ENCODE data around the gene SDK1.

SDK1 gene

DNA sequence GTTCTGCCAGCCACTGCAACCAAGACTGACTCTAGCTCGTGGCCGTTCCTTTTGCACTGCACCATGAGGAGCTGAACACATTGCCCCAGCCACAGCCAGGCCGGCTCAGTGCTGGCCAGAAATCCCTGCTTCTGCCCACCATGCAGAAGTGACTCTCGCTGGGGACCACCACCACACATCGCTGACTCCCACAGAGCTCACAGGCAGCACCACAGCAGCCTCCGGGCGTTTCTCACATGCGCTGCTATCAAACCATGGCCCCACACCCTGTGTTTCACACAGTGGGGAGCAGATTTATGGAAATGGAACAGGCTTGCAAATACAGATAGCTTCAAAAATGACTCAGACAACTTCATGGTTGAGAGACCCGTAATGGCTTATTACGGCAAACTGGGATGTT lies 15.4 kb upstream of the SDK1 start:
- CTCF ChIA-PET: no interaction called here
- Histone ChIP-seq H3K4me1 (ENCODE audit: control insufficient read depth, insufficient read depth, low read length) (no peaks in the 10 kb centered on the region), H3K36me3 (ENCODE audit: control insufficient read depth in 2 of 2, insufficient read depth in 1 of 2, low read length in 2 of 2) (no peaks in the 10 kb centered on the region), H3K27ac (ENCODE audit: extremely low read depth, low read depth, low read length) (no peak overlapping the region), H3K4me3 (ENCODE audit: low read depth, low read length) (no peak overlapping the region), H3K9me3 (ENCODE audit: control insufficient read depth, insufficient read depth, low read depth, low read length) (no peaks in the 10 kb centered on the region)
- POLR2A ChIA-PET: no interaction called here
- peak; percentile 92 for TF ChIP-seq ZIC2 (tag by site-specific recombination; IDR thresholded peaks at IDR 0.05)
- no peak for TF ChIP-seq ZXDB (tag by site-specific recombination; IDR thresholded peaks at IDR 0.05)
- no peak for TF ChIP-seq ZNF341 (tag by site-specific recombination; IDR thresholded peaks at IDR 0.05; ENCODE audit: low read depth)

DNA sequence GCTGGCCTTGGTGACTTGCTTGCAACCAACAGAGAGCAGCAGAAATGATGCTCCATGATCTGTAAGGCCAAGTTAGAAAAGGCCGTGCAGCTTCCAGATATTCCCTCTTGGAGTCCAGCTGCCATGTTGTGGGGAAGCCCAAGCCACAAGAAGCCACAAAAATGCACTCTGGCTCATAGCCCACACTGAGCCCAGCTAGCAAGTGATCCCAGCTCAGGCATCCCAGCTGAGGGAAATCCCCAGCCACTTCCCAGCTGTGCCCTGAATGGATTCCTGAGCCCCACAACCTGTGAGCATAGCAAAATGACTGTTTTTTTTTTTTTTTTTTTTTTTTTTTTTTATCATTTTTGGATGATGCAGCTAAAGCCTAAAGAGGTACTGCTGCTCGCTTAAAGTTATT lies 11.1 kb upstream of the SDK1 start:
- Histone ChIP-seq H3K27ac (ENCODE audit: extremely low read depth, low read depth, low read length) (no peak overlapping the region), H3K9me3 (ENCODE audit: control insufficient read depth, insufficient read depth, low read depth, low read length) (no peaks in the 10 kb centered on the region), H3K4me3 (ENCODE audit: low read depth, low read length) (no peak overlapping the region), H3K4me1 (ENCODE audit: control insufficient read depth, insufficient read depth, low read length) (no peaks in the 10 kb centered on the region), H3K36me3 (ENCODE audit: control insufficient read depth in 2 of 2, insufficient read depth in 1 of 2, low read length in 2 of 2) (no peaks in the 10 kb centered on the region)
- no peak for TF ChIP-seq ZNF600 (tag by site-specific recombination; IDR thresholded peaks at IDR 0.05)
- TF ChIP-seq, protein P1, sequence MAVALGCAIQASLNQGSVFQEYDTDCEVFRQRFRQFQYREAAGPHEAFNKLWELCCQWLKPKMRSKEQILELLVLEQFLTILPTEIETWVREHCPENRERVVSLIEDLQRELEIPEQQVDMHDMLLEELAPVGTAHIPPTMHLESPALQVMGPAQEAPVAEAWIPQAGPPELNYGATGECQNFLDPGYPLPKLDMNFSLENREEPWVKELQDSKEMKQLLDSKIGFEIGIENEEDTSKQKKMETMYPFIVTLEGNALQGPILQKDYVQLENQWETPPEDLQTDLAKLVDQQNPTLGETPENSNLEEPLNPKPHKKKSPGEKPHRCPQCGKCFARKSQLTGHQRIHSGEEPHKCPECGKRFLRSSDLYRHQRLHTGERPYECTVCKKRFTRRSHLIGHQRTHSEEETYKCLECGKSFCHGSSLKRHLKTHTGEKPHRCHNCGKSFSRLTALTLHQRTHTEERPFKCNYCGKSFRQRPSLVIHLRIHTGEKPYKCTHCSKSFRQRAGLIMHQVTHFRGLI (tag by site-specific recombination; IDR thresholded peaks at IDR 0.05): peak; percentile 71
- POLR2A ChIA-PET: no interaction called here
- CTCF ChIA-PET: no interaction called here

DNA sequence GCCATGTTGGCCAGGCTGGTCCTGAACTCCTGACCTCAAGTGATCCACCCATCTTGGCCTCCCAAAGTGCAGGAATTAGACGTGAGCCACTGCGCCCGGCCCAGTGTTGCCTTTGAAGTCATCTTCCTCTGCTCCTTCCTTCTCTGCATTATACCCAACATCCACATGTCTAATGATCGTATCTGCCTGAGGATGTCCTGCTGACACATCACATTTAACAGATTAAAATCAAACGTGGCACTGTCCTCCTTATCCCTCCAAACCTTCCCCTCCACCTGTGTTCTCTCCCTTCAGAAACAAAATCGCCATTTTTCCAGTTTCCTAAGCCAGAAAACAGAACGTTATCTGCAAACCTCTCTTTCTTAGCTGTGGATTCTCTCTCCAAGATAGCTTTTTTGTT lies 8.4 kb upstream of the SDK1 start:
- no peak for TF ChIP-seq ZFP3 (tag by site-specific recombination; IDR thresholded peaks at IDR 0.05; ENCODE audit: low read depth)
- TF ChIP-seq, protein P2, sequence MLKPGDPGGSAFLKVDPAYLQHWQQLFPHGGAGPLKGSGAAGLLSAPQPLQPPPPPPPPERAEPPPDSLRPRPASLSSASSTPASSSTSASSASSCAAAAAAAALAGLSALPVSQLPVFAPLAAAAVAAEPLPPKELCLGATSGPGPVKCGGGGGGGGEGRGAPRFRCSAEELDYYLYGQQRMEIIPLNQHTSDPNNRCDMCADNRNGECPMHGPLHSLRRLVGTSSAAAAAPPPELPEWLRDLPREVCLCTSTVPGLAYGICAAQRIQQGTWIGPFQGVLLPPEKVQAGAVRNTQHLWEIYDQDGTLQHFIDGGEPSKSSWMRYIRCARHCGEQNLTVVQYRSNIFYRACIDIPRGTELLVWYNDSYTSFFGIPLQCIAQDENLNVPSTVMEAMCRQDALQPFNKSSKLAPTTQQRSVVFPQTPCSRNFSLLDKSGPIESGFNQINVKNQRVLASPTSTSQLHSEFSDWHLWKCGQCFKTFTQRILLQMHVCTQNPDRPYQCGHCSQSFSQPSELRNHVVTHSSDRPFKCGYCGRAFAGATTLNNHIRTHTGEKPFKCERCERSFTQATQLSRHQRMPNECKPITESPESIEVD (tag by site-specific recombination; IDR thresholded peaks at IDR 0.05): no peak
- no peak for TF ChIP-seq ZNF530 (tag by site-specific recombination; IDR thresholded peaks at IDR 0.05; ENCODE audit: low read depth)
- TF ChIP-seq KLF7 (tag by site-specific recombination; IDR thresholded peaks at IDR 0.05; ENCODE audit: borderline replicate concordance): no peak
- TF ChIP-seq ZNF133 (tag by site-specific recombination; IDR thresholded peaks at IDR 0.05): no peak
- ChIA-PET POLR2A (no interaction called here), CTCF (interaction anchor here (1.1 kb wide), 1 partner anchor 8 kb away, joined by 3 read pairs; no protein-coding TSS in a partner anchor)

DNA sequence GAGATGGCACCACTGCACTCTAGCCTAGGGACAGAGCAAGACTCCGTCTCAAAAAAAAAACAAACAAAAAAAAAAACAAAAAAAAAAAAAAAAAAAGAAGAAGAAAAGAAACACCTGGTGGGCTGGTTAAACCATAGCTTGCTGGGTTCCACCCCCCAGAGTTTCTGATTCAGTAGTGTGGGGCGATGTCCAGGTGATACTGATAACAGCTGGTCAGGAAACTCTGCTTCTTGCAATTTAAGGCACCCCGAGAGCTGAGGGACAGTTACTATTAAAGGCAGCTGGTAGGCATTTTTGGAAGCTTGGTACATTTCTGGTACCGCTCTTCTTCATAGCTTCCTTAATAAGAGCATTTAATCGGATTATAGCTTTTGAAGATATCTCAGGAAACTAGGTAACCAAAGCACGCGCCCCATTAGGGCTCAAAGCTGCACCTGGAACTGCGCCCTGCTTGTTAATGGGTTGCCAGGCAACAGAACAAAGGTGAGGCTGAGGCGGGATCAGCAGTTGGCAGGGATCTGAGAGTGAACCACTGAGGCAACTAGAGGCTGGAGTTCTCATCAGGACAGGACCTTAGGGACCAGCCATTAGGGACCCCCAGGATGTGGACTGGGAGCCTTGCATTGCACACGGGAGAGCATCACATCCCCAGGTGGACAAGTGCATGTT lies 6.5 kb upstream of the SDK1 start:
- POLR2A ChIA-PET: no interaction called here
- CTCF ChIA-PET: no interaction called here
- TF ChIP-seq ZNF324 (tag by site-specific recombination; IDR thresholded peaks at IDR 0.05): no peak
- no peak for TF ChIP-seq KLF16 (tag by site-specific recombination; IDR thresholded peaks at IDR 0.05)

More for the DNA sequence above, 8.4 kb upstream of the SDK1 start:
- Histone ChIP-seq H3K4me3 (ENCODE audit: low read depth, low read length) (no peak overlapping the region), H3K4me1 (ENCODE audit: control insufficient read depth, insufficient read depth, low read length) (no peaks in the 10 kb centered on the region), H3K36me3 (ENCODE audit: control insufficient read depth in 2 of 2, insufficient read depth in 1 of 2, low read length in 2 of 2) (no peaks in the 10 kb centered on the region), H3K9me3 (ENCODE audit: control insufficient read depth, insufficient read depth, low read depth, low read length) (no peaks in the 10 kb centered on the region), H3K27ac (ENCODE audit: extremely low read depth, low read depth, low read length) (no peak overlapping the region)

More for the DNA sequence above, 6.5 kb upstream of the SDK1 start:
- no peak overlapping the region for H3K27ac ChIP-seq (ENCODE audit: extremely low read depth, low read depth, low read length)
- no peaks in the 10 kb centered on the region for H3K4me1 ChIP-seq (ENCODE audit: control insufficient read depth, insufficient read depth, low read length)
- H3K36me3 ChIP-seq (ENCODE audit: control insufficient read depth in 2 of 2, insufficient read depth in 1 of 2, low read length in 2 of 2): no peaks in the 10 kb centered on the region
- no peak overlapping the region for H3K4me3 ChIP-seq (ENCODE audit: low read depth, low read length)
- H3K9me3 ChIP-seq (ENCODE audit: control insufficient read depth, insufficient read depth, low read depth, low read length): no peaks in the 10 kb centered on the region

Measured in HEK293 (cell line).